Measurements from ENCODE around the gene PLEKHA5.
A peak's percentile ranks its signal among the peaks of the same experiment; 100 is the strongest.
"Not testable (repeated sequence)": the region's sequence is repeated elsewhere in the genome, so short reads cannot be mapped to it uniquely, and the experiment has no call there.

The PLEKHA5 gene

GRCh38 chr12:19375888-19376287 lies 246.4 kb downstream of the PLEKHA5 start:
- Mint-ChIP-seq H3K27me3 (no peaks in the 10 kb centered on the region), H3K9me3 (ENCODE audit: low read depth) (no peaks in the 10 kb centered on the region), H3K4me1 (ENCODE audit: low read depth) (no peaks in the 10 kb centered on the region), H3K4me3 (no peak overlapping the region), H3K36me3 (no peaks in the 10 kb centered on the region), H3K27ac (no peak overlapping the region)

GRCh38 chr12:19376691-19377090 lies 247.2 kb downstream of the PLEKHA5 start:
- H3K4me1 Mint-ChIP-seq (ENCODE audit: low read depth) = no peaks in the 10 kb centered on the region
- H3K27me3 Mint-ChIP-seq = no peaks in the 10 kb centered on the region
- no peak overlapping the region for H3K4me3 Mint-ChIP-seq
- H3K9me3 Mint-ChIP-seq (ENCODE audit: low read depth) = no peaks in the 10 kb centered on the region
- no peaks in the 10 kb centered on the region for H3K36me3 Mint-ChIP-seq
- H3K27ac Mint-ChIP-seq = no peak overlapping the region

GRCh38 chr12:19382111-19382526 lies 252.6 kb downstream of the PLEKHA5 start:
- Mint-ChIP-seq H3K4me1 (ENCODE audit: low read depth) (peaks cover 6% of the 10 kb centered on the region), H3K27me3 (no peaks in the 10 kb centered on the region), H3K4me3 (no peak overlapping the region), H3K9me3 (ENCODE audit: low read depth) (no peaks in the 10 kb centered on the region), H3K36me3 (no peaks in the 10 kb centered on the region), H3K27ac (peak overlapping the region; percentile 41)

DNA sequence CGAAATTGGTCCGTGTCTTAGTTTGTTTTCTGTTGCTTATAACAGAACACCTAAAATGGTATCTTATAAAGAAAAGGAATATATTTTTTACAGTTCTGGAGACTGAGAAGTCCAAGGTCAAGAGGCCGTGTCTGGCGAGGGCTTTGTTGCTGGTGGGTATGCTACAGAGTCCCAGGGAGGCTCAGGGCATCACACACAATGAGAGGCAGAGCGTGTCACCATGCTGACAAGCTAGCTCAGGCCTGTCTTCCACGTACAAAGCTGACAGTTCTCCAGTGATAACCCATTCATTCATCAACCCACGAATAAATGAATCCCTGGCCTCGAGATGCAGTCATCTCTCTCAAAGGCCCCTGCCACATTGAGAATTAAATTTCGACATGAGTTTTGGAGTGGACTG lies 253.0 kb downstream of the PLEKHA5 start:
- no peaks in the 10 kb centered on the region for H3K27me3 Mint-ChIP-seq
- H3K27ac Mint-ChIP-seq = no peak overlapping the region
- no peak overlapping the region for H3K4me3 Mint-ChIP-seq
- H3K4me1 Mint-ChIP-seq (ENCODE audit: low read depth) = peaks cover 6% of the 10 kb centered on the region
- no peaks in the 10 kb centered on the region for H3K36me3 Mint-ChIP-seq
- no peaks in the 10 kb centered on the region for H3K9me3 Mint-ChIP-seq (ENCODE audit: low read depth)

DNA sequence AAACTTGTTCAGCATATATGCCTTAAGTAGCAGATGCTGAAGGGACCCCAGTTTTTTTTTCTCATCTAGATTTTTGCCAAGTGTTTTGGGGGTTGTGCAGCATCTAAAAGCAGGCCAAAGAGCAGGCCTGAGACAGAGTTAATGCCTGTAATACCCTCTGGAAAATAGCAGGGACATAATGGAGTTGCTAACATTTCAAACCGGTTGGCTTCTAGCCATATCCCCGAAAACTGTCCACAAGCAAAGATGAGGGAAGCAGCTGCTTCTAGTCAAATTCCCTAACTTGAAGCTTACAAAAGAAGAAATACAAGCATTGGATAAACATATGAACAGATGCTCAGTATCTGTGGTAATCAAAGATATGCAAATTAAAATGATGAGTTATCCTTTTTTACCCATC lies 257.6 kb downstream of the PLEKHA5 start:
- Mint-ChIP-seq H3K4me1 (ENCODE audit: low read depth) (peaks cover 3% of the 10 kb centered on the region), H3K27ac (no peak overlapping the region), H3K27me3 (no peaks in the 10 kb centered on the region), H3K9me3 (ENCODE audit: low read depth) (no peaks in the 10 kb centered on the region), H3K36me3 (no peaks in the 10 kb centered on the region), H3K4me3 (no peak overlapping the region)

DNA sequence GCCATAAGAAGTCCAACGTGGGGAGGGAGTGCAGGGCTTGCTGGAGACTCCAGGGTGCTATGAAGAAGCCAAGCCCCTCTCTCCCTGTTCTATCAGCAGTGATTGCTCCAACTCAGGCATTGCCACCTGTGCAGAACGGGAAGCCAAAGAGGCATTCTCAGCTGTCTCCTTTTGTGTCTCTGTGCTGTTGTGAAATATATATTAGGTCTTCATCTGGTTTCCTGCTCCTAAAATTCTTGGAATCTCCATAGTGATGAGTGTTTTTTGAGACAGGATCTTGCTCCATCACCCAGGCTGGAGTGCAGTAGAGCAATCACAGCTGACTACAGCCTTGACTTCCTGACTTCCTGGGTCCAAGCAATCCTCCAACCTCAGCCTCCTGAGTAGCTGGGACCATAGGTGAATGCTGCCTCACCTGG lies 258.6 kb downstream of the PLEKHA5 start:
- no peaks in the 10 kb centered on the region for H3K36me3 Mint-ChIP-seq
- no peaks in the 10 kb centered on the region for H3K27me3 Mint-ChIP-seq
- no peak overlapping the region for H3K27ac Mint-ChIP-seq
- H3K9me3 Mint-ChIP-seq (ENCODE audit: low read depth) = no peaks in the 10 kb centered on the region
- H3K4me3 Mint-ChIP-seq = no peak overlapping the region
- H3K4me1 Mint-ChIP-seq (ENCODE audit: low read depth) = no peaks in the 10 kb centered on the region

DNA sequence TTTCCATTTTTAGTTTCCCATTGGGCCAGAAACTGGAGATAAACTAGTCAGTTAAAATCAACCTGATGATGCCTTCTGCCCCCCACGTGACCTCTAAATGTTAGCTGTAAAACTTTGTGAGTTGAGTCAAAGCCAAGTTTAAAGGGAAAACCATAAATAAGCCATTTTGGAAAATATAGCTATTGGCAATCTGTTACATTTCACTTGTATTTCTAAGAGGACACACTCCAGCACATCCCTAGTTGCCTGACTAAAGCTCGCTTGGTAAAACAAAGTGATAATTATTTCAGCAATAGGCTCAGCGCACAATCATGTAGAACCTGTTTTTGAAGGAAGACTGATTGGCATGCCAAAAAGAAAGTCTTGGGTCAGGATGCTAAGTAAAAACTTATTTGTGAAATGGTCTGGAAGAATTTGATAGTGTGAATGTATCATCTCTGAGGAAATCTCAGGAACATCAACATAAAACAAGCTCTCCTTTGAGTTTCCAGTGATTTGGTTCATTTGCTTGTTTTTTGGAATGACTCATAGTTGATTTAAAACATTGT lies 260.6 kb downstream of the PLEKHA5 start:
- H3K27ac Mint-ChIP-seq = no peak overlapping the region
- no peaks in the 10 kb centered on the region for H3K36me3 Mint-ChIP-seq

GRCh38 chr12:19392644-19393043 lies 263.1 kb downstream of the PLEKHA5 start:
- not testable (repeated sequence) for H3K4me3 Mint-ChIP-seq; H3K27ac Mint-ChIP-seq; H3K4me1 Mint-ChIP-seq (ENCODE audit: low read depth); H3K9me3 Mint-ChIP-seq (ENCODE audit: low read depth); H3K36me3 Mint-ChIP-seq; H3K27me3 Mint-ChIP-seq

More for the DNA sequence above, 260.6 kb downstream of the PLEKHA5 start:
- no peak overlapping the region for H3K4me3 Mint-ChIP-seq
- H3K9me3 Mint-ChIP-seq (ENCODE audit: low read depth) = no peaks in the 10 kb centered on the region
- H3K4me1 Mint-ChIP-seq (ENCODE audit: low read depth) = no peaks in the 10 kb centered on the region
- no peaks in the 10 kb centered on the region for H3K27me3 Mint-ChIP-seq

DNA sequence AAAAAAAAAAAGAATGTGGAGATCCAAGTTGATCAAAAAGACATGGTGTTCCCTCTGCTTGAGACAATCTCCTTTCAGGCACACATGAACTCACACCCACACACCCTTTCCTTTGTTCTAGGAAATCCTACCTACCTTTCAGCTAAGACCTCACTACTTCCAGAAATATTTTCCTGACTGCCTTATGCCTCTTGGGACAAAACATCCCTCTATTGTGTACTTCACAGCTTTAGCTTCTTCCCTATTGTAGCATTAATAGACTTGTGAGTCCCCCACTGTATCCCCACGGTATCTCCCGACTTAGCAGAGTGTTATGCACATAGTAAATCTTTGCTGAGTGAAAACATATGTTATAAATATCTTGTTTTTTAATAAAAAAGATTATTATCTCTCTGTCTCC lies 264.9 kb downstream of the PLEKHA5 start:
- no peaks in the 10 kb centered on the region for H3K27me3 Mint-ChIP-seq
- H3K4me3 Mint-ChIP-seq = no peak overlapping the region
- no peak overlapping the region for H3K27ac Mint-ChIP-seq
- H3K9me3 Mint-ChIP-seq (ENCODE audit: low read depth) = no peaks in the 10 kb centered on the region
- H3K4me1 Mint-ChIP-seq (ENCODE audit: low read depth) = no peaks in the 10 kb centered on the region
- H3K36me3 Mint-ChIP-seq = no peaks in the 10 kb centered on the region

- H3K4me3 Mint-ChIP-seq = no peak overlapping the region
- H3K4me1 Mint-ChIP-seq (ENCODE audit: low read depth) = peaks cover 3% of the 10 kb centered on the region
- no peaks in the 10 kb centered on the region for H3K9me3 Mint-ChIP-seq (ENCODE audit: low read depth)
- no peaks in the 10 kb centered on the region for H3K36me3 Mint-ChIP-seq
- H3K27me3 Mint-ChIP-seq = no peaks in the 10 kb centered on the region
- no peak overlapping the region for H3K27ac Mint-ChIP-seq
Observed at GRCh38 chr12:19397534-19397933, 268.0 kb downstream of the PLEKHA5 start.

GRCh38 chr12:19398376-19399363 lies 269.1 kb downstream of the PLEKHA5 start:
- H3K27me3 Mint-ChIP-seq = no peaks in the 10 kb centered on the region
- H3K36me3 Mint-ChIP-seq = no peaks in the 10 kb centered on the region
- H3K4me1 Mint-ChIP-seq (ENCODE audit: low read depth) = peaks cover 9% of the 10 kb centered on the region
- no peak overlapping the region for H3K4me3 Mint-ChIP-seq
- no peak overlapping the region for H3K27ac Mint-ChIP-seq
- H3K9me3 Mint-ChIP-seq (ENCODE audit: low read depth) = no peaks in the 10 kb centered on the region

- not testable (repeated sequence) for H3K4me3 Mint-ChIP-seq; H3K27me3 Mint-ChIP-seq; H3K27ac Mint-ChIP-seq; H3K9me3 Mint-ChIP-seq (ENCODE audit: low read depth); H3K36me3 Mint-ChIP-seq
- peaks cover 20% of the 10 kb centered on the region for H3K4me1 Mint-ChIP-seq (ENCODE audit: low read depth)
Observed at GRCh38 chr12:19400649-19401285, 271.2 kb downstream of the PLEKHA5 start.

DNA sequence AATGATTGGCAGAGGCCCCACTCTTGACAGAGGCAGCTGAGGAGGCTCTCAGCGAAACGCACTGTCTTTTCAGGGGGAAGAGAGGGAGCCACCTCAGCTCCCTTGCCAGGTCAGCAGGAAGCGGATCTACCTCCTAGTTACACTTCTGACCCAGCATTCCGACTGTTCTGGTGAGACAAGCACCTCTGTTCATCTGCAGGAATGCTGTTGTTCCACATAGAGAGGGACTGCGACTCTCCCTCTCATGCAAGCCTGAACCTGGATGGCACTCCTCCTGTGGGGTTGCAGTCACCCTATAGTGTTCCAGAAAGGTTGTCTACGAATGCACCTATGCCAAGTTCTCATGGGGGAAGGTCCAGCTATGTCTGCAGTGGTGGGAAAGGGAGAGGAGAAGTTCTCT lies 272.7 kb downstream of the PLEKHA5 start:
- peaks cover 20% of the 10 kb centered on the region for H3K4me1 Mint-ChIP-seq (ENCODE audit: low read depth)
- H3K27ac Mint-ChIP-seq = no peak overlapping the region
- H3K4me3 Mint-ChIP-seq = no peak overlapping the region
- H3K27me3 Mint-ChIP-seq = no peaks in the 10 kb centered on the region
- H3K36me3 Mint-ChIP-seq = peaks cover 4% of the 10 kb centered on the region
- no peaks in the 10 kb centered on the region for H3K9me3 Mint-ChIP-seq (ENCODE audit: low read depth)

- H3K36me3 Mint-ChIP-seq = peaks cover 4% of the 10 kb centered on the region
- H3K27me3 Mint-ChIP-seq = no peaks in the 10 kb centered on the region
- no peak overlapping the region for H3K27ac Mint-ChIP-seq
- no peak overlapping the region for H3K4me3 Mint-ChIP-seq
- no peaks in the 10 kb centered on the region for H3K9me3 Mint-ChIP-seq (ENCODE audit: low read depth)
- H3K4me1 Mint-ChIP-seq (ENCODE audit: low read depth) = peaks cover 20% of the 10 kb centered on the region
Observed at GRCh38 chr12:19402743-19403431, 273.4 kb downstream of the PLEKHA5 start.
